Stimulated activated CD4-positive, alpha-beta T cell treated with anti-CD3 and anti-CD28 coated beads, Interleukin-4, amount 100 ng/mL, for 48 hours (primary cell): ENCODE data around the gene PTP4A2.
"Not testable (repeated sequence)": the region's sequence is repeated elsewhere in the genome, so short reads cannot be mapped to it uniquely, and the experiment has no call there.

Experiments
- DNase-seq, 2 donors: peaks; one replicate each; pipeline ENCODE4 v3.0.0-alpha.2; 2020; ENCODE audit warnings: low read depth in 2 of 2

PTP4A2 gene

GRCh38 chr1:31925824-31926223, 12.3 kb downstream of the PTP4A2 start:
- DNase-seq = not testable (repeated sequence)

- no peak for DNase-seq
Measured at GRCh38 chr1:31924839-31925238, 13.3 kb downstream of the PTP4A2 start.

GRCh38 chr1:31923901-31924535, 14.2 kb downstream of the PTP4A2 start:
- no peak for DNase-seq

- no peak for DNase-seq
Measured at GRCh38 chr1:31920956-31921355, 17.2 kb downstream of the PTP4A2 start.

GRCh38 chr1:31919591-31919990, 18.6 kb downstream of the PTP4A2 start:
- no peak for DNase-seq

- DNase-seq = no peak
Measured at GRCh38 chr1:31915438-31915837, 22.7 kb downstream of the PTP4A2 start.

- no peak for DNase-seq
Measured at GRCh38 chr1:31913968-31914367, 24.2 kb downstream of the PTP4A2 start.

- DNase-seq = no peak
Measured at GRCh38 chr1:31912839-31913239, 25.3 kb downstream of the PTP4A2 start.

- no peak for DNase-seq
Measured at GRCh38 chr1:31911994-31912780, 26.0 kb downstream of the PTP4A2 start.

- no peak for DNase-seq
Measured at GRCh38 chr1:31910933-31911332, 27.2 kb downstream of the PTP4A2 start.

- DNase-seq = no peak
Measured at GRCh38 chr1:31909691-31910090, 28.5 kb downstream of the PTP4A2 start.

GRCh38 chr1:31906557-31906956, 31.6 kb downstream of the PTP4A2 start:
- DNase-seq = no peak

GRCh38 chr1:31905681-31906080, 32.5 kb downstream of the PTP4A2 start:
- no peak for DNase-seq

GRCh38 chr1:31905093-31905509, 33.1 kb downstream of the PTP4A2 start:
- DNase-seq = no peak

- no peak for DNase-seq
Measured at GRCh38 chr1:31904339-31905092, 33.7 kb downstream of the PTP4A2 start.

- DNase-seq = no peak
Measured at GRCh38 chr1:31902510-31902860, 35.7 kb downstream of the PTP4A2 start.

GRCh38 chr1:31901838-31902509, 36.2 kb downstream of the PTP4A2 start:
- no peak for DNase-seq

GRCh38 chr1:31900790-31901189, 37.4 kb downstream of the PTP4A2 start:
- no peak for DNase-seq

- DNase-seq = no peak
Measured at GRCh38 chr1:31897526-31898100, 40.6 kb downstream of the PTP4A2 start.

- not testable (repeated sequence) for DNase-seq
Measured at GRCh38 chr1:31895474-31896198, 42.5 kb downstream of the PTP4A2 start.

GRCh38 chr1:31891280-31891679, 46.9 kb downstream of the PTP4A2 start:
- peak in 1 of 2 donors; percentile 34 for DNase-seq
